B cell (primary cell): Measurements from ENCODE around the gene SHROOM2.

Experiments
- CTCF ChIP-seq: fragments of 200-600 bp; IDR thresholded peaks from one replicate; pipeline ENCODE4 v1.8.0; 2022; ENCODE audit warnings: antibody characterized with exemption, mild to moderate bottlenecking
- EZH2 ChIP-seq: IDR thresholded peaks from 2 replicates; pipeline ENCODE4 v1.6.1; 2012; ENCODE audit warnings: borderline replicate concordance, low read depth, mild to moderate bottlenecking, moderate library complexity, low read length; ENCODE audit not compliant: insufficient read depth, poor library complexity, severe bottlenecking

GRCh38 chrX:9842541-9842940, 56.3 kb downstream of the SHROOM2 start:
- TF ChIP-seq CTCF (no peak), EZH2 (no peak)
